Daoy (cell line): Measurements from ENCODE around the gene SLC23A3. TPM values are rescaled to one million over a fixed set of nuclear protein-coding genes. Genes with fewer than 3 reads are reported as not detected.

ENCODE experiments used
- DNase-seq: peaks from one replicate; pipeline ENCODE4 v3.0.0-alpha.2; 2015; ENCODE audit warnings: low read depth
- total RNA-seq: library from RNA; depleted of rRNA; stranded (reverse); fragments of >200 nt; shearing (Covaris generic); gene quantifications from 2 replicates; pipeline ENCODE4 v1.2.3, GENCODE V29; 2014; rRNA removed

The SLC23A3 gene
- total RNA-seq, result 0.63 and 0.86 TPM in 2 replicates

- DNase-seq, result no peak
Measured at GRCh38 chr2:219169930-219170654, at the start of gene SLC23A3. Gene SLC23A3, minus strand, starts transcription at chr2:219170029. Its CDS starts 45 bp downstream, at chr2:219169984.

- peak; percentile 92 for DNase-seq
Measured at GRCh38 chr2:219218732-219219701, 49.2 kb upstream of the SLC23A3 start, which contains the start of gene ABCB6. Gene ABCB6, minus strand, starts transcription at chr2:219218958. Its CDS starts 285 bp downstream, at chr2:219218673.

GRCh38 chr2:219218217-219218731, 48.4 kb upstream of the SLC23A3 start:
- DNase-seq, result peak; percentile 78

- DNase-seq, result no peak
Measured at GRCh38 chr2:219216535-219216915, 46.7 kb upstream of the SLC23A3 start.

- no peak for DNase-seq
Measured at GRCh38 chr2:219215871-219216534, 46.2 kb upstream of the SLC23A3 start.

GRCh38 chr2:219214786-219215185, 45.0 kb upstream of the SLC23A3 start:
- DNase-seq, result no peak

- DNase-seq, result no peak
Measured at GRCh38 chr2:219214141-219214540, 44.3 kb upstream of the SLC23A3 start.

- no peak for DNase-seq
Measured at GRCh38 chr2:219213486-219214071, 43.8 kb upstream of the SLC23A3 start.

- no peak for DNase-seq
Measured at GRCh38 chr2:219213026-219213415, 43.2 kb upstream of the SLC23A3 start.

GRCh38 chr2:219210886-219211362, 41.1 kb upstream of the SLC23A3 start:
- DNase-seq, result no peak

- DNase-seq, result no peak
Measured at GRCh38 chr2:219210196-219210885, 40.5 kb upstream of the SLC23A3 start.

GRCh38 chr2:219209236-219210195, 39.7 kb upstream of the SLC23A3 start:
- no peak for DNase-seq

GRCh38 chr2:219207884-219208740, 38.3 kb upstream of the SLC23A3 start:
- DNase-seq, result no peak

GRCh38 chr2:219207134-219207883, 37.5 kb upstream of the SLC23A3 start:
- no peak for DNase-seq

GRCh38 chr2:219206328-219207133, 36.7 kb upstream of the SLC23A3 start, which contains the start of gene ZFAND2B:
Gene ZFAND2B, plus strand, starts transcription at chr2:219206782. Its CDS starts 206 bp downstream, at chr2:219206988.
- peak; percentile 97 for DNase-seq

GRCh38 chr2:219205981-219206327, 36.1 kb upstream of the SLC23A3 start:
- no peak for DNase-seq

GRCh38 chr2:219205165-219205538, 35.3 kb upstream of the SLC23A3 start:
- no peak for DNase-seq
